ENCODE data around the gene MGLL. TPM values are rescaled to one million over a fixed set of nuclear protein-coding genes. Genes with fewer than 3 reads are reported as not detected.

The MGLL gene
- total RNA-seq, 1 donor from 2014 or later, result 0.97 TPM

DNA sequence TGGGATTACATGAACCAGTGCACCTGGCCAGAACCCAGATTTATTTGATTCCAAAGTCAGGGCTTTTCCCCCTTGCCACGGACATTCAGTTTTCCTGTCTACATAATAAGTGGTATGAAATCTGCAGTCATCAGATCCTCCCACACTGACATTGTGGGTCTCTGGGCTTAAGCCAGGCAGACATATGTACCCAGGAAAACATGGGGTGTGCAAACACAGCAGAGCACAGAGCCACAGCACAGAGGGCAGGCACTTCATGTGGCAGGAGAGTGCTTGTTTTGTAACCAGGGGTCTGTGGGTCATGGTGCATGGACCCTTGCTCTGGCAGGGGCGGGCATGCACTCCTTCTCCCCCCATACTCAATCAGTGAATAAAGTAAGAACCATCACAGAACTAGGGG is 155.6 kb downstream of the MGLL start:
- no peaks in the 10 kb centered on the region for H3K36me3 Mint-ChIP-seq (ENCODE audit: low read depth, unreplicated experiment)
- no peak overlapping the region for H3K27ac Mint-ChIP-seq (ENCODE audit: unreplicated experiment)
- no peak for DNase-seq (ENCODE audit: low spot score)
- H3K4me3 Mint-ChIP-seq (ENCODE audit: unreplicated experiment), result no peak overlapping the region
- TF ChIP-seq, protein P1, sequence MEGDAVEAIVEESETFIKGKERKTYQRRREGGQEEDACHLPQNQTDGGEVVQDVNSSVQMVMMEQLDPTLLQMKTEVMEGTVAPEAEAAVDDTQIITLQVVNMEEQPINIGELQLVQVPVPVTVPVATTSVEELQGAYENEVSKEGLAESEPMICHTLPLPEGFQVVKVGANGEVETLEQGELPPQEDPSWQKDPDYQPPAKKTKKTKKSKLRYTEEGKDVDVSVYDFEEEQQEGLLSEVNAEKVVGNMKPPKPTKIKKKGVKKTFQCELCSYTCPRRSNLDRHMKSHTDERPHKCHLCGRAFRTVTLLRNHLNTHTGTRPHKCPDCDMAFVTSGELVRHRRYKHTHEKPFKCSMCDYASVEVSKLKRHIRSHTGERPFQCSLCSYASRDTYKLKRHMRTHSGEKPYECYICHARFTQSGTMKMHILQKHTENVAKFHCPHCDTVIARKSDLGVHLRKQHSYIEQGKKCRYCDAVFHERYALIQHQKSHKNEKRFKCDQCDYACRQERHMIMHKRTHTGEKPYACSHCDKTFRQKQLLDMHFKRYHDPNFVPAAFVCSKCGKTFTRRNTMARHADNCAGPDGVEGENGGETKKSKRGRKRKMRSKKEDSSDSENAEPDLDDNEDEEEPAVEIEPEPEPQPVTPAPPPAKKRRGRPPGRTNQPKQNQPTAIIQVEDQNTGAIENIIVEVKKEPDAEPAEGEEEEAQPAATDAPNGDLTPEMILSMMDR (IDR thresholded peaks at IDR 0.05; ENCODE audit: unreplicated experiment), result no peak
- no peaks in the 10 kb centered on the region for H3K9me3 Mint-ChIP-seq (ENCODE audit: unreplicated experiment)
- H3K4me1 Mint-ChIP-seq (ENCODE audit: unreplicated experiment), result no peaks in the 10 kb centered on the region
- H3K27me3 Mint-ChIP-seq (ENCODE audit: unreplicated experiment), result peaks cover 7% of the 10 kb centered on the region

DNA sequence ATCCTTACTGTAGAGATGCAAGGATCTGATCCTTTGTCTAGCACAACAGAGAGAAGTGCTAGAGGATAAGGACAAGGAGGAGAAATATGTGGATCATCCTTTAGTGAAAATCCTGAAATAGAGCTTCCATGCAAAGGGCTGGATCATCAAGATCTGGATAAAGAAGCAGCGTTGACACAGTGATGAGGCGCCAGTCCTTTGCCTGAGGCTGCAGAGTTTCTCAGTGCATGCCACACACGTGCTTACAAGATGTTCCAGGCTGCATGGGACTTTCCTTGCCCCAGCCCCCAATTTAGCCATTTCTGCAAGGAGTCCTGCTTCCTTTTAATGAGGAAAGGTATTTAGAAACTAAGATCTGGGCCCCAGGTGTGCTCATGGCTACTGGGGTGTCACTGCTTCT is 156.7 kb downstream of the MGLL start:
- H3K27ac Mint-ChIP-seq (ENCODE audit: unreplicated experiment), result no peak overlapping the region

GRCh38 chr3:127665165-127665564 is 157.2 kb downstream of the MGLL start:
- H3K36me3 Mint-ChIP-seq (ENCODE audit: low read depth, unreplicated experiment), result no peaks in the 10 kb centered on the region

More for the DNA sequence above, 156.7 kb downstream of the MGLL start:
- H3K9me3 Mint-ChIP-seq (ENCODE audit: unreplicated experiment), result no peaks in the 10 kb centered on the region
- DNase-seq (ENCODE audit: low spot score), result no peak
- H3K4me1 Mint-ChIP-seq (ENCODE audit: unreplicated experiment), result no peaks in the 10 kb centered on the region
- TF ChIP-seq, protein P1 (IDR thresholded peaks at IDR 0.05; ENCODE audit: unreplicated experiment), result no peak
- H3K4me3 Mint-ChIP-seq (ENCODE audit: unreplicated experiment), result no peak overlapping the region
- H3K36me3 Mint-ChIP-seq (ENCODE audit: low read depth, unreplicated experiment), result no peaks in the 10 kb centered on the region
- H3K27me3 Mint-ChIP-seq (ENCODE audit: unreplicated experiment), result peaks cover 7% of the 10 kb centered on the region

DNA sequence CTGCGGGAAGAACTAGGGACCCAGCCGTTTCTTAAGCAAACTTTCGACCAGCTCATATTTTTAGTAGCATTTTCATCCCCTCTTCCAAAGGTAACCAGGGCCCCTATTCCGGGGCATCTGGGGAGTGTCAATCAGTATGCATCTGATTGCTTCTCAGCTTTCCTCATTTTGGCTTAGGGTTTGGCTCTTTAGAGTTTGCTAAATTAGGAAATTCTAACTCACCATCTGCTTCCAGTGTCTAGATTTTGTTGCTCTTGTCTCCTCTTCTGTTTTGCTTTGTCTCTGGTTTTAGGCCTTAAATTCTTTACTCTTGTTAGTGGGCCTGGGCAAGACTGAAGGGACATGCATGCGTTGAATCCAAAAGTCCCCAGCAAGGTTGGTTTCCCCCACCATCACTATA is 159.2 kb downstream of the MGLL start:
- Mint-ChIP-seq H3K4me3 (ENCODE audit: unreplicated experiment) (no peak overlapping the region), H3K27me3 (ENCODE audit: unreplicated experiment) (peaks cover 2% of the 10 kb centered on the region), H3K27ac (ENCODE audit: unreplicated experiment) (no peak overlapping the region), H3K36me3 (ENCODE audit: low read depth, unreplicated experiment) (no peaks in the 10 kb centered on the region), H3K4me1 (ENCODE audit: unreplicated experiment) (peaks cover 4% of the 10 kb centered on the region), H3K9me3 (ENCODE audit: unreplicated experiment) (no peaks in the 10 kb centered on the region)
- no peak for DNase-seq (ENCODE audit: low spot score)
- TF ChIP-seq, protein P1 (IDR thresholded peaks at IDR 0.05; ENCODE audit: unreplicated experiment), result no peak

More at GRCh38 chr3:127665165-127665564, 157.2 kb downstream of the MGLL start:
- TF ChIP-seq, protein P1 (IDR thresholded peaks at IDR 0.05; ENCODE audit: unreplicated experiment), result no peak
- peaks cover 3% of the 10 kb centered on the region for H3K4me1 Mint-ChIP-seq (ENCODE audit: unreplicated experiment)
- no peak overlapping the region for H3K4me3 Mint-ChIP-seq (ENCODE audit: unreplicated experiment)
- no peak overlapping the region for H3K27ac Mint-ChIP-seq (ENCODE audit: unreplicated experiment)
- H3K27me3 Mint-ChIP-seq (ENCODE audit: unreplicated experiment), result peaks cover 7% of the 10 kb centered on the region
- DNase-seq (ENCODE audit: low spot score), result no peak
- no peaks in the 10 kb centered on the region for H3K9me3 Mint-ChIP-seq (ENCODE audit: unreplicated experiment)

DNA sequence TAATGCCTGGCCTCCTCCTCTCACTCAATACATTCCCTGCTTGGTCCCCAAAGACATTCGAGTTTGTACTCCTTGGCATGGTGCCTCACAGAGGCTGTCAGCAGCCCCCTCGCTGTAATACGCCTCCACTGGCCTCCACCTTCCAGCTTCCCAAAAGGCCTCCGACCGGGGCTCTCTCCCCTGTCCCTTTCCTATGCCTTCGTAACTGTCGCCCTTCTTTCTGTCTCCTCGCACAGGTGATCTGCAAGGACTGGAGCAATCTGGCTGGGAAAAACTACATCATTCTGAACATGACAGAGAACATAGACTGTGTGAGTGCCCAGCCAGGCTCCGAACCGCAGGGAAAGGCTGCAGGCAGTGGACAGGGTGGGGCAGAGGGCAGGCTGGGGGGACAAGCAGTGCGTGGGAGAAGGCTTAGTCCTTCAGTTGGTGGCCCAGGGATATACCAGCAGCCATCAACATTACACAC is 160.3 kb downstream of the MGLL start:
- no peak overlapping the region for H3K27ac Mint-ChIP-seq (ENCODE audit: unreplicated experiment)
- no peaks in the 10 kb centered on the region for H3K9me3 Mint-ChIP-seq (ENCODE audit: unreplicated experiment)
- H3K4me3 Mint-ChIP-seq (ENCODE audit: unreplicated experiment), result no peak overlapping the region
- H3K27me3 Mint-ChIP-seq (ENCODE audit: unreplicated experiment), result peaks cover under 1% of the 10 kb centered on the region
- peaks cover 4% of the 10 kb centered on the region for H3K4me1 Mint-ChIP-seq (ENCODE audit: unreplicated experiment)
- TF ChIP-seq, protein P1 (IDR thresholded peaks at IDR 0.05; ENCODE audit: unreplicated experiment), result no peak
- no peak for DNase-seq (ENCODE audit: low spot score)
- no peaks in the 10 kb centered on the region for H3K36me3 Mint-ChIP-seq (ENCODE audit: low read depth, unreplicated experiment)
